CD4-positive, alpha-beta T cell treated with Interleukin-12 subunit alpha and Interleukin-12 subunit beta, for 1 hour (primary cell): ENCODE results near the gene AGAP3.
"Not testable (repeated sequence)": the region's sequence is repeated elsewhere in the genome, so short reads cannot be mapped to it uniquely, and the experiment has no call there.

ENCODE experiments used
- DNase-seq: peaks from one replicate; pipeline ENCODE4 v3.0.0-alpha.2; 2020

AGAP3 gene

DNA sequence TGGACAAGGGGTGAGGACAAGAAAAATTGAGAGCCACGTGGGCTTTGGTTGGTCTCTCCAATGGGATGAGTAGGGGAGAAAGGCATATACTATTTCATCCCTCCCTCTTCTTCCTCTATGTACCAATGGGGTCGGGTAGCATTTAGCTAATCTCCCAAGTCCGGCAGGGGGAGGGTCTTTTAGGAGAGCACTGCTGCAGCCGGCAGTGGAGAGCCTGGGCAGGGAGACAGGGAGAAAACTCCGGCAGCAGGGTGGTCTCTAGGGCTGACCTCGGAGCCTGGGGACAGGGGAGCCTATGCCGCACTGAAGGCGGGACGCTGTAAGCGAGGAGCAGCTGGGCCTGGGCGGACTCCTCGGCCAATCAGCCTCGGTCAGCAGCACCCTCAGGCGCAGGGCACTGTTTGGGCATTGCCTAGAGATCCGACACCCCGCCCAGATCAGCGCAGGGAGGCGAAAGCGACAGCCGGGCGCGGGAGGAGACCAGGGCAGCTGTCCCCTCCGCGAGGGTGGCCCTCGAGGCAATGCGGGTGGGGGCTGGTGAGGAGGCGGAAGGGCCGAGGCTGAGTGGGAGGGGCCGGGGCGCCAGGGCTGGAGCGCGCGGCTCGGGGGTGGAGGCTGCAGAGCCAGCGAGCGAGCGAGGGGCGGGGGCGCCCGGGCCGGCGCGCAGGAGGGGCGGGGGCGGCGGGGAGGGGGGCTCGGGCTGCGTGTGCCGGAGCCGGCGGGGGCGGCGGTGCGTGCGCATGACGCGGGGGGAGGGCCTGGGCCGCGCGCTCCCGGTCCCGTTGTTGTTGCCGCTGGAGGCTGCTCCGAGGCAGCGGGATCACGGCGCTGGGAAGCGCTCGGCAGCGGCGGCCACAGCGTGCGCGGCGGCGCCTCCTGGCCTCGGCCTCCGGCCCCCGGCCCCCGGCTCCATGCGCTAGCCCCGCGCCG, at the start of gene AGAP3:
TSS of gene AGAP3 (plus strand) at position 785 of the 930 bp plus-strand sequence. CDS start 267 bp downstream, outside the sequence.
- DNase-seq: peak; percentile 65

DNA sequence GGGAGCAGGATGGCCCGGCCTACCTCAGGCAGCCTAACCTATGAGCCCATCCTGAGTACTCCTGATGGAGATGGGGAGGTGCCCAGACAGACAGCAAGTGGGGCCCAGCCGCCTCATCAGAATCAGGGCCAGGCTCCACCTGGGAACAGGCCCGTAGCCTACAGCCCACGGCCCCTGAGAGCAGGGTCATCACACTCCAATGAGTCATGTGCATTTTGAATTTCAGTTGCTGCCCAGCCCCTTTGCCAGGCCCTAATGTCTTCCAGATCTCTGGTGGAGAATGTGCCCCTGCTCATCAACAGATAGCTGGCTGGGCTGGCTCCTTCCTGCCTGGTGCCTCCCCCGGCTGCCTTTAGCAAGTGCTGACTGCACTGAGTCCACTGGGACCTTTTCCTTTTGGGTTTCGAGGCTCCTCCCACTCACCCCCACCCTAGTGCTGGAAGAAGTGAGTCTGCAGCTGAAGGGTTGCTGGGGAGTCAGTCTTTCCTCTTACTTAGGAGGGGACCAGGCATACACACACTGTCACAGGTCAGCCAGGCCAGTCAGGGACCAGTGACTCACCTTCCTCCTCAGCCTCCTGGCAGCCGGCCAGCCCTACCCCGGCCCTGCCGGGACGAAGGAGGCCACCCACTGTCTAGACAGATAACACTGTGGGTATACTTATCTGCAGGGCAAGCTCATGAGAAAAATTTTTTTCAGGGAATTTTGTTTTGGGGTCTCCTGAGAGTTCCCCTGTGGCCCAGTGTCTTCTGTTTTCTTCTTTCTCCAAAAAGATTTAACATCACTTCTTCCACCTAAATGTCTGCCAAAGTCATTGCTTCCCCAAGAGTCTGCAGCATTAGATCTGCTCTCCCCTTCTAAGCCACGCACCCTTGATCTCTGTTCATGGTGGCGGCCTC, 47.1 kb upstream of the AGAP3 start:
- DNase-seq: peak; percentile 26

DNA sequence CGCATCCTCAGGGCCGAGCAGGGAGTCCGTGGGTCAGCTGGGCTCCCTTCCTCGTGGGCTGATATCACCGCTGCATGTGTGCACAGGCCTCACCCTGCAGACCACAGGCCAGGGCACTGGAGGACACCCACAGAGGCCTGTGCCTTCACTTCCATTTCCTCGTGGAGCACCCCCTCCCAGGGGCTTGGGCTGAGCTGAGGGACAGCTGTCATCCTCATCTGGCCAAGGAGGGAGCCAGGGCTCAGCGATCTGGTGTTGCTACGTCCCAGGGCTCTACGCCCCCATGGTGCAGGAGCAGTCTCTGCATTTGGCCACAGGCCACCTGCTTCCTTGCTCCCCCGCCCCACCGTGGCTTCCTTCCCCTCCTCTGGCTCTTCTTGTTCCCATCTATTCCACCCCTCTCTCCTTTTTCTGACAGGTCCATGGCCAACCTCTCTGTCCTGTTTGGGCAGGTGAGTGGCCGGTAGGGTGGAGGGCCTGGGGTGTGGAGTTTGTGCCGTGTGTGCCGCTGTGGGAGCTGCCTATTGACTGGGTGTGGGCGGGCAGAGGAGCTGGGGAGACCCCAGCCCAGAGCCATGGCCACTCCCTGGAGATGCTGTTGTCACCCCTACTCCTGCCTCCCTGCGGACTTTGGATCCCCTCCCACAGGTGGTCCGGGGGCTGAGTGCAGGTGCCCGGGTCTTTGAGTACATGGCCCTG, 46.3 kb upstream of the AGAP3 start:
- DNase-seq: no peak

DNA sequence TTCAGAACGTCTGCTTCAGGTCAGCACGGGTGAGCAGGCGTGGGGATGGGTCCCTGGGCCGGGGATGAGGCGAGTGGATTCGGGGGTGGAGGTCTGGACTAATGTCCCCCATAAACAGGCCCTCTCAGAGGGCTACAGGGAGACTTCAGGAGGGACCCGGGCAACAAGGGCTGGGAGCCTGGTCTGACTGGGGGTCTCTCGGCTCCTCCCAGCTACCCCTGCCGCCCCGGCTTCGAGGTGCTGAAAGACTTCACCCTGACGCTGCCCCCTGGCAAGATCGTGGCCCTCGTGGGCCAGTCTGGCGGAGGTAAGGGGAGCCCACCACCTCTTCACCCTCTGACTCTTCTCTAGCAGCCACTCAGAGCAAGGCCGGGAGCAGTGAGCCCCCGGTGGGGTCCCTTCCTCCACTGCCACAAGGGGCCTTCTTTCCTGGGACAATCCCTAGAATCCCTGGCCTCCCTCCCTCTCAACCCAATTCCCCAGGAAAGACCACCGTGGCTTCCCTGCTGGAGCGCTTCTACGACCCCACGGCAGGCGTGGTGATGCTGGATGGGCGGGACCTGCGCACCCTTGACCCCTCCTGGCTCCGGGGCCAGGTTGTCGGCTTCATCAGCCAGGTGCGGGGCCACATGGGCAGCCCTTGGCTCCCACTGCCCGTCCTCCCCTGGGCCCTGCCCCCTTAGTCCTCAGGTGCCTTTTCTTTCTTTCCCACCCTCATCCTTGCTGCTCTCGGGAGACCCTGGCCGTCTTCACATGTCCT, 45.5 kb upstream of the AGAP3 start:
- DNase-seq: no peak

DNA sequence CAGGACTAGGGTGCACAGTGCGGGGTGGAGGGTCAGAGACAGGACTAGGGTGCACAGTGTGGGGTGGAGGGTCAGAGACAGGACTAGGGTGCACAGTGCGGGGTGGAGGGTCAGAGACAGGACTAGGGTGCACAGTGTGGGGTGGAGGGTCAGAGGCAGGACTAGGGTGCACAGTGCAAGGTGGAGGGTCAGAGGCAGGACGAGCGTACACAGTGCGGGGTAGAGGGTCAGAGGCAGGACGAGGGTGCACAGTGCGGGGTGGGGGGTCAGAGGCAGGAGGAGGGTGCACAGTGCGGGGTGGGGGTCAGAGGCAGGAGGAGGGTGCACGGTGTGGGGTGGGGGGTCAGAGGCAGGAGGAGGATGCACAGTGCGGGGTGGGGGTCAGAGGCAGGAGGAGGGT, 42.8 kb upstream of the AGAP3 start:
- DNase-seq: not testable (repeated sequence)

DNA sequence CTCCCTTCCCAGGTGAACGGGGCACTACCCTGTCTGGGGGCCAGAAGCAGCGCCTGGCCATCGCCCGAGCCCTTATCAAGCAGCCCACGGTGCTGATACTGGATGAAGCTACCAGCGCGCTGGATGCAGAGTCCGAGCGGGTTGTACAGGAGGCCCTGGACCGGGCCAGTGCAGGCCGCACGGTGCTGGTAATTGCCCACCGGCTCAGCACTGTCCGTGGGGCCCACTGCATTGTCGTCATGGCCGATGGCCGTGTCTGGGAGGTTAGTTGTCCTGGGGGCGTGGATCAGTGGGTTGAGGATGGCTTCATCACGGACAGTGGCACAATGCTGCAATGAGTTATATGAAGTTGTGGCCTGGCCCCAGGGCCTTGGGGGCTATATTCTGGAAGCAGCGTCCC, 42.3 kb upstream of the AGAP3 start:
- no peak for DNase-seq

DNA sequence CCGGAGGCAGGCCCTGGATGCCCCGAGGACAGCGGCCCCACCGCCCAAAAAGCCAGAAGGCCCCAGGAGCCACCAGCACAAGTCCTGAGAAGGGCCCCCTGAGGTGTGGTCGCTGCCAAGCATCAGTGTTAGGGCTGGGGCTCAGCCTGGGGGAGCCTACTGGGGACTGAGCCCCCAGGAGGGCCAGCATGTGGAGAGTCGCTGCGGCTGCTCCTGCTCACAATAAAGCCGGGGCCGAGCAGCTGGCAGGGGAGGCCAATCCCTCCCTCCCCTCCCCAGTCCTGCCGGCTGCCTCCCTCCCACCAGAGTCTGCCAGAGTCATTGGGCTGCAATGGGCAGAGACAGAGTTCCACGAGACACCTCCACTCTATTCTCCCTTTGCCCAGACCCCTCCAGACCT, 41.0 kb upstream of the AGAP3 start:
- no peak for DNase-seq

- no peak for DNase-seq
Measured at GRCh38 chr7:151045967-151046366, 40.3 kb upstream of the AGAP3 start.

GRCh38 chr7:151046603-151047573, 39.4 kb upstream of the AGAP3 start:
- DNase-seq: no peak

GRCh38 chr7:151047976-151048815, 38.1 kb upstream of the AGAP3 start, which contains the start of gene ASIC3:
Gene ASIC3, plus strand, starts transcription at chr7:151048531. Its CDS starts 355 bp downstream, at chr7:151048886.
- no peak for DNase-seq

DNA sequence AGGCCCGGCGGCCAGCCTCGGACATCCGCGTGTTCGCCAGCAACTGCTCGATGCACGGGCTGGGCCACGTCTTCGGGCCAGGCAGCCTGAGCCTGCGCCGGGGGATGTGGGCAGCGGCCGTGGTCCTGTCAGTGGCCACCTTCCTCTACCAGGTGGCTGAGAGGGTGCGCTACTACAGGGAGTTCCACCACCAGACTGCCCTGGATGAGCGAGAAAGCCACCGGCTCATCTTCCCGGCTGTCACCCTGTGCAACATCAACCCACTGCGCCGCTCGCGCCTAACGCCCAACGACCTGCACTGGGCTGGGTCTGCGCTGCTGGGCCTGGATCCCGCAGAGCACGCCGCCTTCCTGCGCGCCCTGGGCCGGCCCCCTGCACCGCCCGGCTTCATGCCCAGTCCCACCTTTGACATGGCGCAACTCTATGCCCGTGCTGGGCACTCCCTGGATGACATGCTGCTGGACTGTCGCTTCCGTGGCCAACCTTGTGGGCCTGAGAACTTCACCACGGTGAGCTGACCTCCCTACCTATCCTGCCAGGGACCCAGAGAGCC, 37.3 kb upstream of the AGAP3 start:
- DNase-seq: no peak

DNA sequence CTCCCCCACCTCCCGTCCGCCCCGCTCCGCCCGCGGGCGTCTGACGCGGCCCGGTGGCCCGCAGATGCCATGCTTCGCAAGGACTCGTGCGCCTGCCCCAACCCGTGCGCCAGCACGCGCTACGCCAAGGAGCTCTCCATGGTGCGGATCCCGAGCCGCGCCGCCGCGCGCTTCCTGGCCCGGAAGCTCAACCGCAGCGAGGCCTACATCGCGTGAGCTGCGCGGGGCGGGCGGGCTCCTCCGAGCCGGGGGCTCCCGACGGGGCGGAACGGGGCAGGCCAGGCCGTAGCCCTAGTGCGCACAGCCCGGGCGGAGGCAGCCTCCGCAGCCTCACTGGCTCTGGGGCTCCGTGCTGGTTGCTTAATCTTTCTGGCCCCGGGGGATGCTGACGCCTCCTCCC, 35.2 kb upstream of the AGAP3 start:
- DNase-seq: peak; percentile 57

DNA sequence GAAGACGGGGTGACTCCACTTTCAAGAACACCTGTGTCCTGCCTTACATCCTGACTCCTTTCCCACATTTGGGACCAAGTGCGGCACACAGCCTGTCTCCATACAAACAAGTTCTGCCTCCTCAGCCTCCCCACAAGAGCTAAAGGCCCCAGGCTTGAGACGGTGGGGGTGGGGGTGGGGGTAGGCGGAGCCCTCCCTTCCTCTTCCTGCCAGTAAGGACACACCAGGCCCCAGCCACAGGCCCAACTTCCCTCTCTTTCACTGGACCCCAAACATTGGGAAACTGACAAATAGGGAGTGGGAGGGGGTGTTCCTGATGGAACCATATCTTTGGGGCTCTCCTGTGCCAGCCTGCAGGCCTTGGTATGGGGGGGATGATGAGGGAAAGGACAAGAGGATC, 33.2 kb upstream of the AGAP3 start:
- DNase-seq: no peak

DNA sequence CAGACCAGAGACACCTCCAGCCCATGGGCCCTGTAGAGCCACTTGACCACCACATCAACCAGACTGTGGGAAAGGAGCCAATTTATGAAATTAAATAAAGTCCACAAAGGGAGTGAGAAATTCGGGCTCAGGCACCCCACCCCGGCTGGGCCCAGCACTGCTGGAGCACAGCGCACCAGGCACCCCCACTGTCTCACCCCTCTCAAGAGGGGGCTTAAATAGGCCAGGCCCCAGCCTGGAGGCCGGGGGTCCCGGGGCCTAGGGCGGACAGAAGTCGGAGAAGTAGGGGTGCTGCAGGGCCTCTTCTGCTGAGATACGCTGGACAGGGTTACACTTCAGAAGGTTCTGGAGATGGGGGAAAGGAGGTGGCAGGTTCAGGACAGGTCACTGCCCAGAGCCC, 32.5 kb upstream of the AGAP3 start:
- DNase-seq: no peak

- no peak for DNase-seq
Measured at GRCh38 chr7:151056283-151056665, 30.0 kb upstream of the AGAP3 start.

- no peak for DNase-seq
Measured at GRCh38 chr7:151056666-151057505, 29.4 kb upstream of the AGAP3 start.

- DNase-seq: no peak
Measured at GRCh38 chr7:151057506-151057988, 28.7 kb upstream of the AGAP3 start, which contains the start of gene CDK5. Gene CDK5, minus strand, starts transcription at chr7:151057897. Its CDS starts 49 bp downstream, at chr7:151057848.
